ENCODE measurements around the gene C12orf60. TPM values are rescaled to one million over a fixed set of nuclear protein-coding genes. Genes with fewer than 3 reads are reported as not detected.

C12orf60 gene
- total and polyA plus RNA-seq, 2 of the 8 experiments (the other 6 are each of a cell fraction or from before 2014, with no cell fraction given): 1.2 to 1.5 TPM

GRCh38 chr12:14782756-14783155, 20.7 kb upstream of the C12orf60 start:
- Histone ChIP-seq H3K4ac (replicated peaks; ENCODE audit: insufficient read length, low read depth, low read length) (no peak overlapping the region), H2AK5ac (ENCODE audit: low read depth, low read length) (no peak overlapping the region), H4K91ac (replicated peaks; ENCODE audit: insufficient read length, low read length) (no peak overlapping the region), H3K9me3 (ENCODE audit: insufficient read depth in 2 of 2, low read depth in 1 of 2, low read length in 1 of 2) (no peaks in the 10 kb centered on the region), H3K4me2 (ENCODE audit: insufficient read depth in 1 of 2, low read depth in 2 of 2, low read length in 2 of 2) (no peak overlapping the region), H2BK120ac (replicated peaks; ENCODE audit: low read depth, low read length) (no peak overlapping the region), H4K5ac (ENCODE audit: insufficient read length, low read depth, low read length) (no peak overlapping the region), H3K56ac (replicated peaks; ENCODE audit: insufficient read length, low read depth, low read length) (no peak overlapping the region), H3K9ac (replicated peaks in 1 of 4; ENCODE audit: extremely low read depth in 1 of 4, low read depth in 3 of 4, low read length in 3 of 4) (no peak overlapping the region), H3K4me3 (ENCODE audit: extremely low read depth in 1 of 4, insufficient read depth in 2 of 4, low read depth in 3 of 4, low read length in 4 of 4) (no peak overlapping the region), H3K27ac (ENCODE audit: low read depth, low read length) (no peak overlapping the region), H3K36me3 (ENCODE audit: control insufficient read depth in 2 of 4, insufficient read depth in 4 of 4, low read length in 3 of 4) (peaks cover 4 to 32% (median 8%) of the 10 kb centered on the region in 4 experiments; a peak in 7 of 8 replicates), H3K79me1 (ENCODE audit: low read depth, low read length) (no peaks in the 10 kb centered on the region), H3K23me2 (ENCODE audit: low read depth, low read length) (no peaks in the 10 kb centered on the region), H2AFZ (ENCODE audit: low read length) (no peak overlapping the region), H2BK5ac (ENCODE audit: low read depth, low read length) (no peak overlapping the region), H2BK20ac (ENCODE audit: low read length) (no peak overlapping the region), H4K20me1 (replicated peaks in 1 of 2; ENCODE audit: control insufficient read depth in 1 of 2, insufficient read depth in 2 of 2, low read length in 2 of 2) (no peaks in the 10 kb centered on the region), H4K8ac (ENCODE audit: extremely low read depth, insufficient read depth, low read length) (no peak overlapping the region), H2BK12ac (ENCODE audit: low read depth, low read length) (no peak overlapping the region), H3K4me1 (replicated peaks in 1 of 4; ENCODE audit: control insufficient read depth in 3 of 4, insufficient read depth in 4 of 4, low read length in 3 of 4) (no peaks in the 10 kb centered on the region), H3K79me2 (ENCODE audit: control insufficient read depth in 1 of 2, insufficient read depth in 2 of 2, low read length in 2 of 2) (no peaks in the 10 kb centered on the region), H2BK15ac (ENCODE audit: low read length) (no peak overlapping the region), H3K18ac (ENCODE audit: extremely low read depth, low read length) (no peak overlapping the region), H3K23ac (ENCODE audit: insufficient read length) (no peak overlapping the region), H3K14ac (ENCODE audit: insufficient read length) (no peak overlapping the region), H3K27me3 (replicated peaks in 1 of 4; ENCODE audit: control insufficient read depth in 3 of 4, extremely low read depth in 1 of 4, insufficient read depth in 3 of 4, low read length in 3 of 4) (no peaks in the 10 kb centered on the region)
- no peak for FAIRE-seq
- no peak for DNase-seq (ENCODE audit: low read depth in 1 of 2, low spot score in 2 of 2)
- TF ChIP-seq SIN3A (conservative IDR thresholded peaks at IDR 0.05 in 1 of 2, IDR thresholded peaks at IDR 0.05 in 1 of 2; ENCODE audit: low read depth in 1 of 2, low read length in 2 of 2): no peak
- TF ChIP-seq POLR2AphosphoS5 (IDR thresholded peaks at IDR 0.05; ENCODE audit: low read depth, low read length): no peak
- TF ChIP-seq CREB1 (IDR thresholded peaks at IDR 0.05): no peak
- TF ChIP-seq E2F6 (IDR thresholded peaks at IDR 0.05): no peak
- TF ChIP-seq, protein P1, sequence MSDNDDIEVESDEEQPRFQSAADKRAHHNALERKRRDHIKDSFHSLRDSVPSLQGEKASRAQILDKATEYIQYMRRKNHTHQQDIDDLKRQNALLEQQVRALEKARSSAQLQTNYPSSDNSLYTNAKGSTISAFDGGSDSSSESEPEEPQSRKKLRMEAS (IDR thresholded peaks at IDR 0.05): no peak
- TF ChIP-seq NANOG (IDR thresholded peaks at IDR 0.05; ENCODE audit: insufficient read depth, low read depth, low read length, poor library complexity, severe bottlenecking): no peak
- TF ChIP-seq SP2 (IDR thresholded peaks at IDR 0.05; ENCODE audit: low read length): no peak
- POLR2A ChIA-PET (ENCODE audit: partially characterized antibody): interaction anchor here (0.9 to 9.9 kb wide), 2 partner anchors 11 to 84 kb away, joined by 4 to 136 read pairs; a partner anchor contains a TSS
- CTCF ChIA-PET (ENCODE audit: partially characterized antibody): interaction anchor here (1.3 to 3.6 kb wide), 4 partner anchors 8 to 616 kb away, joined by 4 to 24 read pairs (median 10); a partner anchor contains a TSS

All from H1 (cell line).